NCI-H2081 treated with DMSO at 0.1 percent for 48 hours (cell line): ENCODE results near the gene CARD19.
"Not testable (repeated sequence)": the region's sequence is repeated elsewhere in the genome, so short reads cannot be mapped to it uniquely, and the experiment has no call there.

Experiments
- DNase-seq: peaks from one replicate; lab custom pipeline; 2025; lab: John Stamatoyannopoulos, UW

The CARD19 gene

DNA sequence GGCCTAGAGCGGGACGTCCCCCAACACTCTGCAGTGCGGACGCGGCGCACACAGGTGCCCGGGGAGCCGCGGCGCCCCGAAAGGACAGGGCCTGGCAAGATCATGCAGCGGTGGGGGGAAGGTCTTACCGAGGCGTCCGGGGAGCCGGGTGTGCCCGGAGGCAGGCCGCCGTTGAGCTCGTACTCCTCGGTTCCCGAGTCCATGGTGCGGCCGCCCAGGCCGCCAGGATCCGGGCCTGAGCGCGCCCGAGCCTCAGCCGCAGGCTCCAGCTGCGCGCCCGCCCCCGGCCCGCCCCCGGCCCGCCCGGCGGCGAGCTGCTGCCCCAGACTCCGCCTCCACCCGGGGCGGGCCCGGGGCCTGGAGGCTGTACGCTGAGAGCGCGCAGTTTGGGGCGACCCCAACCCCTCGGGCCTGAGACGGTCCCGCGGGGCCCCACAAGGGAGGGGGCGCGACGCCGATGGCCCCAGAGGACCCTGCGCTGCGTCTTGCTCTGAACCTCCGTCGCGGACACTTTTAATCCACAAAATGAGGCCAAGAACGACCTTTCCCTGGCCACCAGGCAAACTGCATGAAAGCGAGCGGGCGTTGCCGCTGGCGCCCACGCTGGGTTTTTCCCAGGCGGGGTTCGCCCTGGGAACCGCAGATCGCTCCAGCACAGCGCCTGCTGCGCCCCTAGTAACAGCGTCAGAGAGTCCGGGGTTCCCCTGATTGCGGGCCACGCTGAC is 38.2 kb downstream of the CARD19 start, which contains the start of gene NINJ1:
TSS of gene NINJ1 (minus strand) at position 237 of the 725 bp plus-strand sequence. CDS start at position 203, 34 bp downstream.
- no peak for DNase-seq

DNA sequence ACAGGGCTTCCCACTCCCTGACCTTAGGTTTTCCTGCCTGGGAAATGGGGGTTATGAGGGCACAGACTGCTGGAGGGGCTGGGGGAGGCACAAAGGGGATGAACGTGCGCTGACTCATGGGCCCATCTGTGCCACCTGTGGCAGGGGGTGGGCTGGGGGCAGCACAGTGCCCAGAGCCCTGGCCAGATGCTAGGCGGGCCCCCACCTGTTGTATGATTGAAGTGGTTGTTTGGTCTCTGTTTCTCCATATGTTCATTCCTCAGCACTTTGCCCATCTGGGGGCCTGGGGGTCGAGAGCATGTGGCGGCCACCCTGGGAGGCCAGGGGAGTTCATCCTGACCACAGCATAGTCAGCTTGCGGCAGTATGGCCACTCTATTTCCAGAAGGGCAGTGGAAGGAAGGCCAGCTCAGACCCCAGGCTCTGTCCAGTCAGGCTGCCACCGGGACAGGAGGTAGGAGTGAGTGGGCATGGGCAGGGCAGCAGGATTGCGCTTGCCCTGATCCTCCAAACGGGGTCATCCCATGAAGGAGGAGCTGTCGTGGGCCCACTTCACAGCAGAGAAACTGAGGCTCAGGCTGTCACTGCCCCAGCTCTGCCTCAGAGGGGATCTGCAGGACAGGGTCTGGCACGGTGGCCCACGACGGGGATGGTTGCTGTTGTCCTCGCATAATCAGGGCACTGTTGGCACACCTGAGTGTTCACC is 38.9 kb downstream of the CARD19 start:
- no peak for DNase-seq

DNA sequence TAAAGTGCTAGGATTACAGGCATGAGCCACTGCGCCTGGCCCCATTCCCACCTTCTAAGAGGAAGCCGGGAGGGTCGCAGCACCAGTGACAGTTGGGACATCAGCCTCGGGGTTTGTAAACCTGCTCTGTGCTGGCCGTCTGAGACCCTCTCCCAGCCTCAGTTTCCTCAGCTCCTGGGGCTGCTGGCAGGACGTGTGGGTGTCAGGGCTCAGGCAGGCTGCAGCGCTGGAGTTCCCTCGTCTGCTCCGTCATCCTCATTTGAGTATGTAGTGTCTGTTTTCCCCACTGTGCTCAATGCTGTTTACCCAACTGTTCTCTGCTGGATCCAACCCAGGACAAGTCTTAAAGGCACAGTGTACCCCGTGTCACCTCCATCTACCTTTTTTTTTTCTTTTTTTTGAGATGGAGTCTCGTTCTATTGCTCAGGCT is 40.0 kb downstream of the CARD19 start:
- no peak for DNase-seq

DNA sequence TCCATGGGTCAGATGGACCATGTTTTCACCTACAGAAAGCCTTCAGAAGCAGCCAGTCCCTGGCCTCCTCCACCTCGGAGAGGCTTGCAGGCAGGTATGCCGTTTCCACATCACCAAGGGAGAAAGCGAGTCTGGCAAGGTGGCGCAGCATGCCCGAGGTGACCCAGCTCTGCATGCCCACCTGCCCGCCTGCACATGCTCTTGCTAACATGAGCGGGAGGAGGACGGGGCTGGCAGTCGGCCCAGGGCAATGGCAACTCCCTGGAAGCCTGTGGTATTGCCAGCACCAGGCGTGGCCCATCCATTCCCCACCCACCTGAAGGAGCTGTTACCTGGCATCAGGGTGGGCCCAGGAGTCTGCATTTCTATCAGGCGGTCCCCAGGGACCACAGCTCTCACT is 41.3 kb downstream of the CARD19 start:
- DNase-seq: no peak

DNA sequence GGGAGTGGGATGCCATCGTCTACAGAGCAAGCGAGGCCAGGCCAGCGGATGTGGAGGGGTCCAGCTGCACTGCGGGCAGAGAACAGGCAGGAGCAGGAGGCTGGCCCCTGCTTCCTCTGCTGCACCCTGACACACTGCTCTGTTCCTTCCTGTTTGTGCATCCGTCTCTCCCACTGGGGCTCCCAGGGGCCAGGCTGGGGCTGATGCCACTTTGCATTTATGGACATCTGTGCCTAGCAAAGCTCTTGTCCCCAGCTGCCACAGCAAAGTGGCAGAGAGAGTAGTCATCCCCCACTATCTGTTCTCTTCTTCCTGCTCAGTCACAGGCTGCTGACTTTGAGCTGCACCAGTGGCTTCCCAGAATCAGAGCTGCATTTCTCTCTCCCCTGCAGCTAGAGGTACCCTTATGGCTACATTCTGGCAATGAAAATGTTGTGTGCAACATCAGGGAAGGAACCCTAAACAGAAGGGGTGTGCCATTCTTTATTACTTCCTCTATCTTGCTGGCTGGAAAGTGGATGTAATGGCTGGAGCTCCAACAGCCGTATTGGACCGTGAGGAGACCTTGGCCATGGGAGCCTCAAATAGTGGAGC is 42.3 kb downstream of the CARD19 start:
- DNase-seq: no peak

DNA sequence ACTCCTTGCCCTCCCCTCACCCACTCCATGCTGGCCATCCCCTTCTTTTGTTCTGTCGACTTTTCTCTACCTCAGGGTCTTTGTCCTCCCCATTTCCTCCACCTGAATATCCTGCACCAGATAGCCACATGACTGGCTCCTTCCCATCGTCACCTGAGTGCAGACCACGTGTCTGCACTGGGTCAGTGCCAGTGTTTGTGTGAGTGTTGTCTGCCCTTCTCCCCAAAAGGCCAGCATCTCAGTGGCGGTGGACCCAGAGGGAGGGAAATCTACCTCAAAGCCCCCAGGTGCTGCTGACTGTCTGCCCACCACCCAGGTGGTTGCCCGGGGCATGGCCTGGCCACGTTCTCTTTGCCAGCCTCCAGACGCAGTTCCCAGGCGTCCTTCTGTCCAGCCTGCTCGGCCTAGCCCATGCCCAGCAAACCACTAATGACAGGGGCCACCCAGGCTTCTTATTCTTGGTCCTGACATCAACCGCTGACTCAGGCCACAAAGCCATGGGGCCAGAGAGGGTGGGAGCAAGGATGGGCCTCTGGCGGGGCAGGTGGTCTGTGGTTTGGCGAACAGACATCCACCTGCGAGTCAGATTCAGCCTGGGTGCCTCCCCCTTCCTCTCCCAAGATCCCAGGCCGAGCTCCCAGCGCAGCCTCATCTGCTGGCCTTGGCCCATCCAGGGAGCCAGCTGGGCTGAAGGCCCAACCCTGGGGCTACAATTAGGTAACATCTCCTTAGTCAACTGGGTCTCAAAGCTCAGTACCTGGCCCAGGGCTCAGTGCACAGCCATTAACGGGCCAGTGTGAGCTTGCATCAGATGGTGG is 43.6 kb downstream of the CARD19 start:
- no peak for DNase-seq

DNA sequence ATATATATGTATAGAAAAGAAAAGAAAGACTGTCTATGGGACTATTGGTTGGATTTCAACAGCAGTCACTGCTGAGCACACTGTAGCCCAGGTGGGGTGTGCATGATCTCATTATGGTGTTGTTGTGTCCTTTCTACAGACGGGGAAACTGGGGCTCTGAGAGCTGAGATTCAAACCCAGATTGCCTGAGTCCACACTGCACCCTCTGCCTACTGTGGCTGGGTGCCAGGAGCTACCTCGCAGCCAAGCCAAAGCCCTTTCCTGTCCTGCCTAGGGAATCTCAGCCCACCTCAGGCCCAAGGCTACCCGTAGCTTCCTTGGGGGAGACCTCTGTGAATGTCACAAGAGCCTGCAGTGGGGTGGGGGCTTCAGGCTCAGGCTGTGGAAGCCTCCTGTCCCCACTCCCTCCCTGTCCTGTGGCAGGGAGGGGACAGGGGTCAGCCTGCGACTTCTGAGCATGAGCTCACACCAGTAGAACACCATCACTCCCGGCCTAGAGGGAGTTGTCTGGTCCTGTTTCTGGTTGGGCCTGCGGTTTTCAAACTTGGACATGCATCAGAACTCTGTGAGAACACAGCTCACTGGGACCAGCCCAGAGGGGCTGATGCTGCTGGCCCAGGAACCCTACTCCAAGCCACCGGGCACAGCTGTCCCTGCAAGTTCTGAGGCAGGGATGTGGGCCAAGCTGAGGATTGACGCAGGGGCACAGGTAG is 45.9 kb downstream of the CARD19 start:
- DNase-seq: no peak

DNA sequence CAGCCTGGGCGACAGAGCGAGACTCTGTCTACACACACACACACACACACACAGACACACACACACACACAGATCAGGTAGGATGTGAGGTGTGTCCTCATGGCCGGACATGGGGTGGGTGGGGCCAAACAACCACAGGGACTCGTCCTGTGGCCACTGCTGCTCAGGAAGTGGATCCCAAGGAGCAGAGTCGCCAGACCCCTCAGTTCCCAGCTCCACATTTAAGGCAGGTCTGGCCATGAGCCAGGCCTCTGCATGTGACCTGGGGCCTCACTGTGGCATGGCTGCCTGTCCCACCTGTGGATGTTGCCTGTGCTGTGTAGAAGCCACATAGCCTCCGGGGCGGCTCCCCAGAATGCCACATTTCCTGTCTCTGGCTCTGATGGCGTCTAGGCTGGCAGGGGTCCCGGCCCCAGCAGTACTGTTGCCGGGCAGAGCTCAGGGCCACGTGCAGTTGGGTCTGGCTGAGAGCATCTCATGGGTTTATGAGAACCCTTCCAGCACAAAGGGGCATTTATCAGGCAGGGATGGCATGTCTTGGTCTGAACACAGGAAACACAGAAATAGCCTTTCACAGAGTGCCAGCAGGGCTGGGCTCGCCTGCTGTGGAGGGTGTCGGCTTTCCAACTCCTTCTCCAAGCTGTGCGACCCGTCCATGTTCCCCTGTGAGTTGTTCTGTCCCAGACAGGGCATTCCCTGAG is 48.0 kb downstream of the CARD19 start:
- DNase-seq: no peak

DNA sequence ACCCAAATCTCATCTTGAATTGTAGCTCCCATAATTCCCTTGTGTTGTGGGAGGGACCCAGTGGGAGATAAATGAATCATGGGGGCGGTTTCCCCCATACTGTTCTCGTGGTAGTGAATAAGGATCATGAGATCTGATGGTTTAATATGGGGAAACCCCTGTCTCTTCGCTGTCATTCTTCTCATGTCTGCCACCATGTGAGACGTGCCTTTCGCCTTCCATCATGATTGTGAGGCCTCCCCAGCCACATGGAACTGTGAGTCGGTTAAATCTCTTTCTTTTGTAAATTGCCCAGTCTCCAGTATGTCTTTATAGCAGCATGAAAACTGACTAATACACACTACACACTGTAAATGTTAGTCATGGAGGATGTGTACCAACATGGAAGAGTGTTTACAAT is 50.7 kb downstream of the CARD19 start:
- not testable (repeated sequence) for DNase-seq

DNA sequence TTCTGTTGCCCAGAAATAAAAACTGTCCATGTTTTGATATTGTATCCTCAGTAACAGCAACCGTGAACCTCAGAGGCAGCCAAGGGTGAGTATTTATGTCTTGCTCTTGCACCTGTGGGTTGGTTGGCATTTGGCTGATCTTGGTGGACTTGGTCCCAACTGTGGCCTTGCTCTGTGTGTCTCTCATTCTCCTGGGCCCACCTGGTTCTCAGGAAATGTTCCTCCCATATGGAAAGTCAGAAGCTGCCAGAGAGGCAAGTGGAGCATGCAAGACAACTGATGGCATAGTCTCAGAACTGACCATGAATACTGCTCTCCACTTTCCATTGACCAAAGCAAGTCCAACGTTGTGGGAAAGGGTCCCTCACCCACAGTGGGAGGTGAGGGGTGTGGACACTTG is 51.6 kb downstream of the CARD19 start:
- no peak for DNase-seq

DNA sequence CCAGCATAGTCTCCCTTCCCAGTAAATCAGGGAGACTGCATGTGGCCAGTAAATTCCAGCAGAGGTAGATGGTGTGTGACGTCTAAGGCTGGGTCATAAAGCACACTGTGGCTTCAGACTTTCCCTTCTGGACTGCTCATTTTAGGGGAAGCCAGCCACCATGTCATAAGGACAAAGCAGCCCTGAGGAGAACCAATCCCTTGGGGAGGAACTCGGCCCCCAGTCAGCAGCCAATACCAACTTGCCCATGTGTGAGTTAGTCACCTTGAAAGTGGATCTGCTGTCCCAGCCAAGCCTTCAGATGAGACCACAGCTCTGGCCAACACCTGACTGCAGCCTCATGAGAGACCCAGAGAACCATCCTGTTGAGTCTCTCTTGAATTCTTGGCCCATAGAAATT is 52.7 kb downstream of the CARD19 start:
- DNase-seq: no peak

DNA sequence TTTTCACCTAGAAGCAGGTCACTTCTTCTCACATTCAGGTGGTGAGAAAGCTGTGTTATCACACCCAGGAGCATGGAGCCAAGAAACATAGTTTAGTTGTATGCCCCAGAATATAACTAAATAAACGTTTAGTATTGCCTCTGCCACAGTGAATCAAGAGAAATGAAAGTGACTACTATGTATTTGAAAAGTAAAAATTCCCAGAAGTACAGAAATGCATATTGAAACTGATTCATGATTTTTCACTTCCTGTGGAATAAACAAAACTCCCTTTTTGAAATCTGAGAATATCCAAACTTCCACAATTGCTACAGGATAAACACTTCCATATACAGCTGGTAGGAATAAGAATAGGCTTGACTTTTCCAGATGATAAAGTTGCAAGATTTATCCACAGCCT is 53.3 kb downstream of the CARD19 start:
- DNase-seq: no peak

DNA sequence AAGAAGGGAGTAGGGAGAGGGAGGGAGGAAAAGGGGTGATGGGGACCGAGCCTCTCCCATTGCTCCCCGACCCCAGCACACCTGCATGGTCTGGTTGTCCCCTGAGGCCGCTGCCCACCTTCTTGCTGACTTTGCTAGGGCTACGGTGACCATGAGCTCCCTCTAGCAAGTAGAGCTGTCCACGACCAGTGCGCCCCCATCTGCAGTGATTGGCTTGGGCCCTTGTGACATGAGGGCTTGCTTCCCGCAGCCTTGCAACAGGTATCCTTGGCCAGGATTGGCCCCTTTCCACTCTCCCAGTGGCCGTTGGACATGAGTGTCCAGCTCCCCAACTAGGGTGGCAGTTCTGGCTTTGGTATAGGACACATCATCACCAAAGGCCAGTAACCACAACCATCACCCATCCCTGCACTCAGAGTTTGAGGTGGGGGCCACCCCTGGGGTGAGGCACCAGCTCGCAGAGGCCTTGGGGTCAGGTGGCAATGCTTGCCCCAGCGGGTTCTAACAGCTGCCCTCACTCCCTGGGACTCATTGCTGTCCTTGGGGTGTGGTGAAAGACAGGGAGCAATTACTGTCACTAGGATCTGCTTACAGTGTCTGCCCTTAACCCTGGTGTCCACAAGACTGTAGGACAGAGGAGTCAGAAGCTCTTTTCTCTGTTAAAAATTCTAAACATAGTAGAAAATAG is 55.2 kb downstream of the CARD19 start:
- DNase-seq: no peak

DNA sequence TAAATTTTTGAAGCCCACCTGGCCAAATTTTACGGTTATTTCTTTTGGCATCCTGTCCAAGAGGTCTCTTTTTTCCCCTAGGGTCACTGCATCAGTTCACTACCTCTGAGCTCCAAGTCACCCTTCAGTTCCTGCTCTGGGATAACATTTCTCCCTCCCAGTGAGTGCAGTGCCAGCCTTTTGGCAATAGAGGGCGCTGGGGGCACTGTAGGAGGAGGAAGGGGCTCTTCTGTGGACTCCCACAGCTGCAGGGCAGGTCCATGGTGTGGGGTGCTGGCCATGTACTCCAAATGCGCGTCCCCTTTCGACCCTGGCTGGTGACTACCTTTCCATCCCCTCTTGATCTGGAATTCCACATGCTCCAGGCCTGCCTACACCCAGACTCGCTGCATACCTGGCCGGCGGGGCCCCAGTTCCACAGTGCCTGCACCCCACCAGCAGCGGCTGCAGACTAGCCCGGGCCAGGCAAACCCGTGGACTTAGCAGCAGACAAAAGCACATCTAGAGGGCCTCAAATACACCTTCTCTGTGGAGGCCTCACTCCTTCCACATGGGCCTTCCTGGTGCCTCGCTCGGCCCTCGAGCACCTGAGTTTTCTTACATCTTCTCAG is 58.4 kb downstream of the CARD19 start:
- no peak for DNase-seq

DNA sequence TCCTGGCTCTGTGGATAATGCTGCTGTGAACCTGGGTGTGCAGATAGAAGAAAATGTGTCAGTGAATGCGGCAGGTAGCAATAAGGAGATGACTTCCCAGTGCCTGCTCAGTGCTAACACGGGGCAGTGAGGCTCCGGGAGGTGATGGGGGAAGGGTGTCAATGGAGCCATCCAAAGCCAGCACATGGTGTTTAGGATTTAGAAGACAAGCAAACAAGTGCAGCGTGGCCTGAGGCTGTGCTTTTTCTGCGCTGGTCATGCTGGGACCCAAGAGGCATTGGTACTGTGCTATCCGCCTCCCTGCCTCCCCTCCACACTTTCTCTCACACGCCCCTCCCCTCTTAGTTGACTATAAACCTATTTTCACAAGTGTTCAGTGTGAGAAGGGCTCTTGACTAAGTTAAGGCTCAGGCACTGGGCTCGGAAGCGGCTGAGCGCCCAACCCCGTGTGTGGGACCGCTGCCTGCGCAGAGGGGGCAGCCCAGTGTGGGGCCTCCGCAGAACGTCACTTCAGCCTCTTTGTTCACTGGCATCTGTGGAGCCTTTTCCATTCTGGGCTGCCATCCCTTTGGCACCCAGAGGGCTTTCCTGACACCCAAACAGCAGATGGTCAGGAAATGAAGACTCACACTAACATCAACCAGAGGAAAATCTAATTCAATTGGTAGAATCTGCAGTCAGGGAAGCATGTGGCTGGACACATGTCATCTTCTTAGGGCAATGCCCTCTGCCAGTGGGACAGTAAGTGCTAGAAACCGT is 59.9 kb downstream of the CARD19 start:
- no peak for DNase-seq

DNA sequence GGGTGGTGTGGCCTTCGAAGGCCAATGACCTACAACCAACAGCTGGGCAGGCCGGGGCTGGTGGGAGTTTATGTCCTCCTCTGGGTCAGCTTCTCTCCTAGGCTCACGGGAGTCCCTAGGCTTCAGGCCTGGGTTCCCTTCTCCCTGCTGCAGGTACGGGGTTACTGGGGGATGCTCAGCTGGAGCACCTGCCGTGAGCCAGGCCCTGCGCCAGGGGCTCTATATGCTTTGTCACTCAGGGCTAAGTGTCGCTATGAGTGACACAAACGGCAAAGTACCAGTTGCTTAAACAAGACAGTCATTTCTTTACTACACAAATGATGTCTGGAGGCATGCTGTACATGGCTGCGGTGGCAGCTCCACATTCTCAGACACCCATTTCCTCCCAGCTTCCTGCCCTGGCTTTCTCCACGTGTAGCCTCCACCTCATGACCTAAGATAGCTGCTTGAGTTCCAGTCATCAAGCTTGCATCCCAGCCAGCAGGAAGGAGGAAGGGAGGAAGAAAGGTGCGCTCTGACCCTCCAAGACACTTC is 60.5 kb downstream of the CARD19 start:
- DNase-seq: no peak

DNA sequence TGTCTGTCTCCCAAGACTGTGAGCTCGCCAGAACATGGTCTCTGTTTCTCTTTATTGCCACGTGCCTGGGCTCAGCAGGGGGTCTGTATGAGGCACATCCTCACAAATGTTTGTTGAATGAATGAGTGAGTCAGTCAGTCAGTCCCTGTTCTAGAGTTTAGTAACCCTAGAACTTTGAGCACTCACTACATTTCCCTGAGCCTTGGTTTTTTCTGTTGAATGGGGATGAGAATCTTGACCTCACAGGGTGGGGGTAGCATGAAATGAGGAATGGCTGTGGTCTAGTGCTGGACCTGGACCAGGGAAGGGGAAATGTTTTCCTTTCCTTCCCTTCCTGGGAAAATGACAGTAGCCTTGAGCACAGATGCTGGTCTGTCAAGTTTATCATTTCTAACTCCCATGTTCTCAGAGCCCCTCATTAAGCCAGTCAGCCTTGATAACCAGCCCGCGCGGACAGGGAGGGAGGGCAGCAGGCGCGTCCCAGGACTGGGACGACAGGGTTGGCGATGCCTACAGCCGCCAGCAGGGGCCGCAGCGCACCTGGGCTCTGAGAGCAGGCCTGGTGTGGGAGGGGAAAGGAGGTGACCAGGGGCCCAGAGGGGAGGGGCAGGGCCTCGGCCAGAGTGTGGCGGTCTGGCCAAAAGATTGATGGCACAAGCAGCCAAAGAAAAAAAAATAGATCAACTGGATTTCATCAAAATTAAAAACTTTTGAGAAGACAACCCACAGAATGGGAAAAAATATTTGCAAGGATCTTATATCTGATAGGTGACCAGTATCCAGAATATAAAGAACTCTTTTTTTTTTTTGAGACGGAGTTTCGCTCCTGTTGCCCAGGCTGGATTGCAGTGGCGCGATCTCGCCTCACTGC is 63.8 kb downstream of the CARD19 start:
- no peak for DNase-seq
